ENCODE results near the gene GOLGA6L2. TPM values are rescaled to one million over a fixed set of nuclear protein-coding genes. Genes with fewer than 3 reads are reported as not detected.
"Not testable (repeated sequence)": the region's sequence is repeated elsewhere in the genome, so short reads cannot be mapped to it uniquely, and the experiment has no call there.

The GOLGA6L2 gene
- total RNA-seq, 2 donors from 2014 or later: 1.4 TPM; not detected in 1

GRCh38 chr15:23416349-23417276, 30.4 kb downstream of the GOLGA6L2 start:
- no peak for DNase-seq (ENCODE audit: low spot score)
- Histone ChIP-seq H3K4me1 (replicated peaks) (no peaks in the 10 kb centered on the region), H3K27ac (no peak overlapping the region), H3K36me3 (no peaks in the 10 kb centered on the region), H3K27me3 (replicated peaks; ENCODE audit: insufficient read depth) (no peaks in the 10 kb centered on the region), H3K4me3 (no peak overlapping the region), H3K9me3 (no peaks in the 10 kb centered on the region)
- WGBS: 91% methylated on average over 37 of the region's 43 CpGs
- intact Hi-C loops (cut with DNase I): no loop called here
- no peak for TF ChIP-seq POLR2A (IDR thresholded peaks at IDR 0.05)
- TF ChIP-seq POLR2AphosphoS5 (IDR thresholded peaks at IDR 0.05): no peak
- TF ChIP-seq CTCF (IDR thresholded peaks at IDR 0.05): no peak

- H3K36me3 ChIP-seq; H3K27ac ChIP-seq; H3K4me1 ChIP-seq (replicated peaks); DNase-seq (ENCODE audit: low spot score); H3K4me3 ChIP-seq; intact Hi-C loops (cut with DNase I); H3K27me3 ChIP-seq (replicated peaks; ENCODE audit: insufficient read depth); H3K9me3 ChIP-seq: not testable (repeated sequence)
- WGBS: 89% methylated on average over 8 of the region's 8 CpGs
Measured at GRCh38 chr15:23415866-23416265, 31.2 kb downstream of the GOLGA6L2 start.

DNA sequence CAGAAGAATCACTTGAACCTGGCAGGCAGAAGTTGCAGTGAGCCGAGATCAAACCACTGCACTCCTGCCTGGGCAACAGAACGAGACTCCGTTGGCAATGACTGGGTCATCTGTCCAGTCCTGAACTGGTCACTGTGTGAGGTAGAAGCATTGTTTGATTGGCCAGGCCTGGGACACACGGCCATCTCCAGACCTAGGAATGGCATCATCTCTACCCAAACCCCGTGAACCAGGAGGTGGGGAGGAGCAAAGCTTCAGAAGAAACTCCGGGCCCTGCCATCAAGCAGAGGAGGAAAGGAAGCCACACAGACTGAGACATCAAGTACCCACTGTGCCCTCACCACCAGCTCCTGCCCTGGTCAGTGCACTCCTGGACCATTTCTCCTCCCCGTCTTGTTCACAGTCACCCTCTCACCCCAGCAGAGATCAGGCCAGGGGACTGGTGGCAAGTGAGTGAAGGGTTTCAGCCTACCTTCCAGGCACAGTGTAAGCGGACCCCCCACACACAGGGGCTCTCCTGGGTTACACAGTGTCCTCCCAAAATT, 31.6 kb downstream of the GOLGA6L2 start:
- Histone ChIP-seq H3K9me3 (no peaks in the 10 kb centered on the region), H3K27ac (no peak overlapping the region), H3K4me3 (no peak overlapping the region), H3K36me3 (no peaks in the 10 kb centered on the region), H3K27me3 (replicated peaks; ENCODE audit: insufficient read depth) (no peaks in the 10 kb centered on the region), H3K4me1 (replicated peaks) (no peaks in the 10 kb centered on the region)
- no peak for DNase-seq (ENCODE audit: low spot score)
- intact Hi-C loops (cut with DNase I): no loop called here
- WGBS: 86% methylated on average over 8 of the region's 8 CpGs
- TF ChIP-seq POLR2A (IDR thresholded peaks at IDR 0.05) (no peak), CTCF (IDR thresholded peaks at IDR 0.05) (no peak), POLR2AphosphoS5 (IDR thresholded peaks at IDR 0.05) (no peak)

DNA sequence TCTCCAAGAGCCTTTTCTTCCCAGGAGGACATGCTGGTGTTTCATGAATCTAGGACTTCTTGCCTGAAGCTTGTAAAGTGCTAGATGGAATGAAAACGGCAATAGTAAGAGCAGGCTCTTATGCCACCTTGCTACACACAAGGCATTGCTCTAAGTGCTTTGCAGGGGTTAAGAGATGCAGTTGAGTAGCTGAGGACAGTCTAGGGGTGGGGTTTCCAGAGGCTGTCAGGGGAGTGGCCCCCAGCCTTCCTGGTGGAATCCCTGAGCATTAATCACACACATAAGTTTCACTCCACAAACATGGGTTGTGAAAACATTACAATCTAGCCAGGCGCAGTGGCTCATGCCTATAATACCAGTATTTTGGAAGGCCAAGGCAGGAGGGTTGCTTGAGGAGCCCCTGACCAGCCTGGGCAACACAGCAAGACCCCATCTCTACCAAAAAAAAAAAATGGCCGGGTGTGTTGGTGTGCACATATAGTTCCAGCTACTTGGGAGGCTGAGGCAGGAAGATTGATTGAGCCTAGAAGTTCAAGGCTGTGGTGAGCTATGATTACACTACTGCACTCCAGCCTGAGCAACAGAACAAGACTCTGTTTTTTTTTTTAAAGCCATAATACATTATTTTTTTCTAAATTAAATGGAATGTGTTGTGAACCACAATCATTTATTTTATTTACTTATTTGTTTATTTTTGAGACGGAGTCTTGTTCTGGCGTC, 34.0 kb downstream of the GOLGA6L2 start:
- intact Hi-C loops (cut with DNase I); H3K27ac ChIP-seq; H3K36me3 ChIP-seq; H3K4me3 ChIP-seq; H3K4me1 ChIP-seq (replicated peaks); DNase-seq (ENCODE audit: low spot score); H3K9me3 ChIP-seq; H3K27me3 ChIP-seq (replicated peaks; ENCODE audit: insufficient read depth): not testable (repeated sequence)
- WGBS: 79% methylated on average over 5 of the region's 5 CpGs

GRCh38 chr15:23411841-23412240, 35.2 kb downstream of the GOLGA6L2 start:
- DNase-seq (ENCODE audit: low spot score): no peak
- intact Hi-C loops (cut with DNase I): no loop called here
- Histone ChIP-seq H3K27me3 (replicated peaks; ENCODE audit: insufficient read depth) (no peaks in the 10 kb centered on the region), H3K4me3 (no peak overlapping the region), H3K9me3 (no peaks in the 10 kb centered on the region), H3K4me1 (replicated peaks) (no peaks in the 10 kb centered on the region), H3K27ac (no peak overlapping the region), H3K36me3 (no peaks in the 10 kb centered on the region)
- WGBS: 83% methylated on average over 10 of the region's 10 CpGs
- TF ChIP-seq POLR2A (IDR thresholded peaks at IDR 0.05) (no peak), CTCF (IDR thresholded peaks at IDR 0.05) (no peak), POLR2AphosphoS5 (IDR thresholded peaks at IDR 0.05) (no peak)

All from prostate gland (tissue), 2 donors.